ENCODE measurements around the gene SLC16A8. TPM values are rescaled to one million over a fixed set of nuclear protein-coding genes. Genes with fewer than 3 reads are reported as not detected.

The SLC16A8 gene
- total RNA-seq, 1 donor from 2014 or later, result not detected

GRCh38 chr22:38068641-38069371 is 15.2 kb downstream of the SLC16A8 start:
- DNase-seq, result no peak
- H3K9me3 Mint-ChIP-seq (ENCODE audit: unreplicated experiment), result peaks cover 8% of the 10 kb centered on the region
- TF ChIP-seq CTCF (IDR thresholded peaks at IDR 0.05; ENCODE audit: partially characterized antibody, unreplicated experiment), result no peak
- no peaks in the 10 kb centered on the region for H3K36me3 Mint-ChIP-seq (ENCODE audit: unreplicated experiment)
- peaks cover 29% of the 10 kb centered on the region for H3K4me1 Mint-ChIP-seq (ENCODE audit: low read depth, unreplicated experiment)
- no peak overlapping the region for H3K27ac Mint-ChIP-seq (ENCODE audit: unreplicated experiment)
- peaks cover 12% of the 10 kb centered on the region for H3K27me3 Mint-ChIP-seq (ENCODE audit: unreplicated experiment)
- H3K4me3 Mint-ChIP-seq (ENCODE audit: unreplicated experiment), result no peak overlapping the region

DNA sequence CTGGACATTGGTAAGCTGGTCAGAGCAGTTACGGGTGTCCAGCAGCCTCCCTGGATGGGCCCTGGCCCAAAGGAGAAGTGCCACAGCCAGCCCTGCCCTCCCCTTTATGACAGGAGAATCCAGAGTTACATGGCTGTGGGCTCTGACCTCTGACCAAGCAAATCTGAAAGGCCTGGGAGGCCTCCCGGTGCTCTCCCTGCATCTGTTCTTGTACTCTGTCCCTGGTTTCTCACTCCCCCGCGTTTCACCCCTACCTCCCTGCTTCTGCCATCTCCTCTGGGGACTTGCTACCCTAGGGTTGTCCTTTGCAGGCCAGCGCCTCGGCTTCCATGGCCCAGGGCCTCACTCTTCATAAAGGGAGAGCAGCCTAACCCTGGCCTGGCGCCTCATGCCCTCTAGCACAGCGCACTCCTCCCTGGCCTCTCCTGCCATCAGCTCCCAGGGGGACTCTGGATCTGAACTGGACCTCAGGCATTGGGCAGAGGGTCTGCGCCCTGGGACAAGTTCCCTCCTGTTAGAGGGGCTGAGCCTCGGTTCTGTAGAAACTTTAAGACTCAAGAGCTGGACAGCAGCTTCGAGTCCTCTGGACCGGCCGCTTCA is 16.1 kb downstream of the SLC16A8 start:
- no peak for TF ChIP-seq CTCF (IDR thresholded peaks at IDR 0.05; ENCODE audit: partially characterized antibody, unreplicated experiment)
- DNase-seq, result no peak
- Mint-ChIP-seq H3K36me3 (ENCODE audit: unreplicated experiment) (no peaks in the 10 kb centered on the region), H3K27me3 (ENCODE audit: unreplicated experiment) (peaks cover 8% of the 10 kb centered on the region), H3K4me1 (ENCODE audit: low read depth, unreplicated experiment) (peaks cover 27% of the 10 kb centered on the region), H3K4me3 (ENCODE audit: unreplicated experiment) (no peak overlapping the region), H3K9me3 (ENCODE audit: unreplicated experiment) (peaks cover 8% of the 10 kb centered on the region), H3K27ac (ENCODE audit: unreplicated experiment) (no peak overlapping the region)

GRCh38 chr22:38067028-38067415 is 17.0 kb downstream of the SLC16A8 start:
- peak overlapping the region; percentile 73 for H3K4me3 Mint-ChIP-seq (ENCODE audit: unreplicated experiment)
- H3K4me1 Mint-ChIP-seq (ENCODE audit: low read depth, unreplicated experiment), result peaks cover 27% of the 10 kb centered on the region
- H3K9me3 Mint-ChIP-seq (ENCODE audit: unreplicated experiment), result peaks cover 8% of the 10 kb centered on the region
- no peak for TF ChIP-seq CTCF (IDR thresholded peaks at IDR 0.05; ENCODE audit: partially characterized antibody, unreplicated experiment)
- no peak for DNase-seq
- peaks cover 6% of the 10 kb centered on the region for H3K27me3 Mint-ChIP-seq (ENCODE audit: unreplicated experiment)
- peak overlapping the region; percentile 90 for H3K27ac Mint-ChIP-seq (ENCODE audit: unreplicated experiment)
- no peaks in the 10 kb centered on the region for H3K36me3 Mint-ChIP-seq (ENCODE audit: unreplicated experiment)

DNA sequence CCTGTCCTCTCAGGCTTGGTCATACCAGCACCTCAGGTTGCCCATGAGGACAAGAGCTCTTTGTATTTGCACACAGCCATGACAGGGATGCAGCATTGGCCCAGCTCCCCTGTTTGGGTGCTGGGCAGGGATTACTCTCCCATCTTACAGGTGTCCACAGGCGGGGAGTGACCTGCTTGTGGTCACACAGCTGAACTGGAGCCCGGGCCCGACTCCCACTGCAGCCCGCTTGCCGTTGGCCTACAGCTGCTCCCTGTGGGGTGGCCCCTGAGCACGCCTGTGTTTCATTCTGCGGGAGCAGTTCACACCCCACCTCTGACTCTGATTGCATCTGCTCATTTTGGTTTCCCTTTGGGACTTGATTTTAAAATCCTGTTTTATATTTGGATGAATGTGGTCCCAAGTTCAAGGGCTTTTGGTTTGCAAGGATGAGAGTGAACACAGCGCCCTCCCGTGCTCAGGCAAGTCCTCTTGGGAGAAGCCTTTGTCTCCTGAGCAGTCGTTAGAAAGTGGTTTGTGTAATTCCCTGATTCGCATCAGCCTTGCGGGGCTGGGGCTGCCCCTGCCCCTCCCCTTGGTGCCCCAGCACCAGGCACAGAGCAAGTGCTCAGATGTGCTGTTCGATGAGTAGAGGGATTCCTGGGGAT is 17.5 kb downstream of the SLC16A8 start:
- H3K27me3 Mint-ChIP-seq (ENCODE audit: unreplicated experiment), result peaks cover 6% of the 10 kb centered on the region
- H3K36me3 Mint-ChIP-seq (ENCODE audit: unreplicated experiment), result no peaks in the 10 kb centered on the region
- H3K27ac Mint-ChIP-seq (ENCODE audit: unreplicated experiment), result peak overlapping the region; percentile 90
- H3K9me3 Mint-ChIP-seq (ENCODE audit: unreplicated experiment), result peaks cover 8% of the 10 kb centered on the region
- peaks cover 27% of the 10 kb centered on the region for H3K4me1 Mint-ChIP-seq (ENCODE audit: low read depth, unreplicated experiment)
- peak overlapping the region; percentile 73 for H3K4me3 Mint-ChIP-seq (ENCODE audit: unreplicated experiment)
- no peak for TF ChIP-seq CTCF (IDR thresholded peaks at IDR 0.05; ENCODE audit: partially characterized antibody, unreplicated experiment)
- DNase-seq, result no peak

DNA sequence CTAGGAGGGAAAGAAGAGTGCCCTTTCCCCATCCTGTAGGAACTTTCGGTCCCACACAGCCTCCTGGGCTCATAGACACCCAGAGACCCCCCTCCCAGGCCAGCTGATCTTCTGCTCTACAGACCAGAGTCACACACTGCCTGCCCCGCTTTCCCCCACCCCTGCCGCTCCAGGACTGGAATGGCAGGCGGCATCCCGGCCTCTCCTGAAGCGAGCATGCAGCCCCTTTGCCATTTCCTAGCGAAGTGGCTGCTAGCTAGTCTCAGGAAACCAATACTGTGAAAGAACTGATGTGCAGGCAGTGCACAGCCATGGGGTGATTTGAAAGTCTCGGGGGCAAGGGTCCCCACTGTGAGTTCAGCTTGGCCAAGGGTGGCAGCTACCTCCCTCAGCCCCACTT is 18.4 kb downstream of the SLC16A8 start:
- TF ChIP-seq CTCF (IDR thresholded peaks at IDR 0.05; ENCODE audit: partially characterized antibody, unreplicated experiment), result no peak
- no peaks in the 10 kb centered on the region for H3K36me3 Mint-ChIP-seq (ENCODE audit: unreplicated experiment)

More for the DNA sequence above, 18.4 kb downstream of the SLC16A8 start:
- H3K4me3 Mint-ChIP-seq (ENCODE audit: unreplicated experiment), result no peak overlapping the region
- H3K27ac Mint-ChIP-seq (ENCODE audit: unreplicated experiment), result no peak overlapping the region
- peaks cover 6% of the 10 kb centered on the region for H3K27me3 Mint-ChIP-seq (ENCODE audit: unreplicated experiment)
- no peak for DNase-seq
- H3K9me3 Mint-ChIP-seq (ENCODE audit: unreplicated experiment), result peaks cover 5% of the 10 kb centered on the region
- peaks cover 24% of the 10 kb centered on the region for H3K4me1 Mint-ChIP-seq (ENCODE audit: low read depth, unreplicated experiment)

All from glutamatergic neuron (in vitro differentiated cells).